PC-3 (cell line): ENCODE measurements around the gene SMYD2. TPM values are rescaled to one million over a fixed set of nuclear protein-coding genes. Genes with fewer than 3 reads are reported as not detected.

Experiments used
- ATAC-seq: fragments of 200-7000 bp; cut with Tn5 transposase; 2 replicates; pipeline ENCODE4 v1.9.1; 2020; ENCODE audit warnings: mild to moderate bottlenecking, moderate library complexity
- BruUV-seq: library from RNA; stranded (reverse); fragments of 400-500 nt; replicated peaks from 2 replicates; lab custom pipeline; 2021; lab: Mats Ljungman, UMichigan
- CTCF ChIA-PET: fragments of 300-600 bp; sonication (Branson Sonifier 250); formaldehyde crosslinking; loops from one replicate; lab custom pipeline; 2022; ENCODE audit warnings: antibody characterized with exemption; lab: Charles Lee
- POLR2A ChIA-PET: fragments of 300-600 bp; sonication (Branson Sonifier 250); formaldehyde crosslinking; loops from one replicate; lab custom pipeline; 2022; ENCODE audit warnings: antibody characterized with exemption; ENCODE audit not compliant: unreplicated experiment; lab: Charles Lee
- DNase-seq: peaks from one replicate; pipeline ENCODE4 v3.0.0-alpha.2; 2015
- H2AFZ ChIP-seq: fragments of 300-600 bp; sonication (generic); 2 replicates; pipeline ENCODE4 v1.6.0; 2016; ENCODE audit warnings: antibody characterized with exemption, low read length
- H3F3A ChIP-seq: fragments of 300-600 bp; sonication (generic); one replicate; pipeline ENCODE4 v1.6.0; 2017; ENCODE audit warnings: antibody characterized with exemption, low read length, control low read depth, mild to moderate bottlenecking; ENCODE audit not compliant: unreplicated experiment
- H3K27ac ChIP-seq: fragments of 300-600 bp; sonication (generic); 2 replicates; pipeline ENCODE4 v1.5.1; 2016; ENCODE audit warnings: mild to moderate bottlenecking, low read length
- H3K27me3 ChIP-seq: fragments of 300-600 bp; sonication (generic); 2 replicates; pipeline ENCODE4 v1.6.1; 2016; ENCODE audit warnings: low read length, mixed read lengths
- H3K36me3 ChIP-seq: fragments of 300-600 bp; sonication (generic); 2 replicates; pipeline ENCODE4 v1.6.1; 2016; ENCODE audit warnings: low read depth, mixed run types, low read length, mixed read lengths
- H3K4me1 ChIP-seq: fragments of 300-600 bp; sonication (generic); 2 replicates; pipeline ENCODE4 v1.5.1; 2016; ENCODE audit warnings: low read length; ENCODE audit not compliant: insufficient read depth
- H3K4me2 ChIP-seq: fragments of 300-600 bp; sonication (generic); 2 replicates; pipeline ENCODE4 v1.6.0; 2016; ENCODE audit warnings: low read length
- H3K4me3 ChIP-seq: fragments of 300-600 bp; sonication (generic); 2 replicates; pipeline ENCODE4 v1.5.1; 2016; ENCODE audit warnings: mild to moderate bottlenecking, low read length, mixed read lengths
- H3K79me2 ChIP-seq: fragments of 300-600 bp; sonication (generic); 2 replicates; pipeline ENCODE4 v1.6.1; 2017; ENCODE audit warnings: low read length, mixed read lengths
- H3K9ac ChIP-seq: fragments of 300-600 bp; sonication (generic); 2 replicates; pipeline ENCODE4 v1.6.0; 2016; ENCODE audit warnings: mild to moderate bottlenecking, low read length
- H3K9me2 ChIP-seq: fragments of 300-600 bp; sonication (generic); replicated peaks from 2 replicates; pipeline ENCODE4 v1.6.1; 2016; ENCODE audit warnings: mixed run types, low read length, mixed read lengths
- H3K9me3 ChIP-seq: fragments of 300-600 bp; sonication (generic); 2 replicates; pipeline ENCODE4 v1.6.1; 2016; ENCODE audit warnings: low read length, mixed read lengths
- H4K20me1 ChIP-seq: fragments of 300-600 bp; sonication (generic); 2 replicates; pipeline ENCODE4 v1.6.1; 2016; ENCODE audit warnings: low read length, mixed read lengths
- CTCF ChIP-seq: fragments of 300-600 bp; sonication (generic); conservative IDR thresholded peaks from 2 replicates; pipeline ENCODE4 v1.5.1; 2017; ENCODE audit warnings: antibody characterized with exemption, low read depth, mild to moderate bottlenecking, low read length
- EZH2 ChIP-seq: fragments of 300-600 bp; sonication (generic); IDR thresholded peaks from one replicate; pipeline ENCODE4 v1.6.1; 2017; ENCODE audit warnings: antibody characterized with exemption, mild to moderate bottlenecking, low read length; ENCODE audit not compliant: unreplicated experiment
- EZH2phosphoT487 ChIP-seq: fragments of 300-600 bp; sonication (generic); IDR thresholded peaks from 2 replicates; pipeline ENCODE4 v1.6.1; 2018; ENCODE audit warnings: mild to moderate bottlenecking, antibody characterized with exemption, low read length, borderline replicate concordance
- intact Hi-C: fragments of 100-400 bp; cut with micrococcal nuclease; formaldehyde crosslinking; loops from 2 replicates; pipeline ENCODE4 v1.9.0; 2023
- total RNA-seq: library from RNA; depleted of rRNA; stranded (reverse); fragments of >200 nt; gene quantifications from 2 replicates; pipeline ENCODE4 v1.2.3, GENCODE V29; 2014

Gene SMYD2
- total RNA-seq, 1 experiment from 2014 or later = 124 TPM

- 0 out of 2 replicates have a peak, but pooled peaks cover 2% of the 10 kb centered on the region for H4K20me1 ChIP-seq
- CTCF ChIA-PET = interaction anchor here (0.6 kb wide), 1 partner anchor 1561 kb away, joined by 7 read pairs; no protein-coding TSS in a partner anchor
- peaks cover 6% of the 10 kb centered on the region for H3F3A ChIP-seq
- peaks cover 55% of the 10 kb centered on the region for H3K79me2 ChIP-seq
- DNase-seq (peak; percentile 81), ATAC-seq (peak; percentile 13)
- no peaks in the 10 kb centered on the region for H3K9me2 ChIP-seq
- intact Hi-C loops = loop anchor here (2.0 kb wide), 1 partner anchor 15 kb away; no protein-coding TSS in a partner anchor
- no peaks in the 10 kb centered on the region for H3K9me3 ChIP-seq
- peaks cover 37% of the 10 kb centered on the region for H3K4me1 ChIP-seq
- no peak for TF ChIP-seq EZH2
- no peak for TF ChIP-seq CTCF
- TF ChIP-seq EZH2phosphoT487 = no peak
- peak overlapping the region; percentile 39 for H3K27ac ChIP-seq
- H3K4me2 ChIP-seq = peak overlapping the region; percentile 87
- peak overlapping the region; percentile 79 for H2AFZ ChIP-seq
- peak overlapping the region; percentile 82 for H3K4me3 ChIP-seq
- H3K27me3 ChIP-seq = no peaks in the 10 kb centered on the region
- POLR2A ChIA-PET = no interaction called here
- H3K36me3 ChIP-seq = no peaks in the 10 kb centered on the region
- TSS peak; percentile 48 for BruUV-seq
- peak overlapping the region; percentile 73 for H3K9ac ChIP-seq
Measured at GRCh38 chr1:214281720-214282629, 1.0 kb downstream of the SMYD2 start.

- intact Hi-C loops = loop anchor here (2.0 kb wide), 1 partner anchor 14 kb away; no protein-coding TSS in a partner anchor
- Histone ChIP-seq H3K79me2 (peaks cover 58% of the 10 kb centered on the region), H3F3A (peaks cover 6% of the 10 kb centered on the region), H3K4me3 (peak overlapping the region; percentile 82), H4K20me1 (0 out of 2 replicates have a peak, but pooled peaks cover 2% of the 10 kb centered on the region), H3K27ac (no peak overlapping the region), H2AFZ (no peak overlapping the region), H3K27me3 (no peaks in the 10 kb centered on the region), H3K9ac (peak overlapping the region; percentile 73; the same call in 1 of the 2 replicates), H3K9me3 (no peaks in the 10 kb centered on the region), H3K4me2 (peak overlapping the region; percentile 87), H3K9me2 (no peaks in the 10 kb centered on the region), H3K36me3 (no peaks in the 10 kb centered on the region), H3K4me1 (peaks cover 31% of the 10 kb centered on the region)
- ChIA-PET POLR2A (no interaction called here), CTCF (interaction anchor here (0.6 kb wide), 1 partner anchor 1562 kb away, joined by 7 read pairs; no protein-coding TSS in a partner anchor)
- no TSS peak for BruUV-seq
- ATAC-seq (no peak), DNase-seq (no peak)
- TF ChIP-seq EZH2phosphoT487 = no peak
- TF ChIP-seq EZH2 = no peak
- TF ChIP-seq CTCF = no peak
Measured at GRCh38 chr1:214282630-214283242, 1.8 kb downstream of the SMYD2 start.
